Mucosa of stomach (tissue), 1 donor: ENCODE results near the gene KIF21A.

Source experiments
- H3K27me3 ChIP-seq: one replicate; pipeline ENCODE4 v1.7.0; 2013; ENCODE audit warnings: mild to moderate bottlenecking, low read length; ENCODE audit not compliant: control insufficient read depth, insufficient read depth
- H3K36me3 ChIP-seq: one replicate; pipeline ENCODE4 v1.7.0; 2013; ENCODE audit warnings: low read length; ENCODE audit not compliant: control insufficient read depth, insufficient read depth
- H3K4me1 ChIP-seq: one replicate; pipeline ENCODE4 v1.7.0; 2013; ENCODE audit warnings: mild to moderate bottlenecking, low read length; ENCODE audit not compliant: control insufficient read depth, insufficient read depth
- H3K4me3 ChIP-seq: one replicate; pipeline ENCODE4 v1.7.0; 2013; ENCODE audit warnings: low read length
- H3K9ac ChIP-seq: one replicate; pipeline ENCODE4 v1.7.0; 2013; ENCODE audit warnings: mild to moderate bottlenecking, low read length, moderate library complexity
- H3K9me3 ChIP-seq: one replicate; pipeline ENCODE4 v1.7.0; 2013; ENCODE audit warnings: mild to moderate bottlenecking, low read length, moderate library complexity; ENCODE audit not compliant: control insufficient read depth
- donor health status: Pancreatic carcinoma.

The KIF21A gene

GRCh38 chr12:39427360-39427808 lies 15.5 kb downstream of the KIF21A start:
- H3K4me3 ChIP-seq = no peak overlapping the region
- no peaks in the 10 kb centered on the region for H3K4me1 ChIP-seq
- no peak overlapping the region for H3K9ac ChIP-seq
- H3K36me3 ChIP-seq = no peaks in the 10 kb centered on the region
- H3K27me3 ChIP-seq = no peaks in the 10 kb centered on the region
- no peaks in the 10 kb centered on the region for H3K9me3 ChIP-seq

DNA sequence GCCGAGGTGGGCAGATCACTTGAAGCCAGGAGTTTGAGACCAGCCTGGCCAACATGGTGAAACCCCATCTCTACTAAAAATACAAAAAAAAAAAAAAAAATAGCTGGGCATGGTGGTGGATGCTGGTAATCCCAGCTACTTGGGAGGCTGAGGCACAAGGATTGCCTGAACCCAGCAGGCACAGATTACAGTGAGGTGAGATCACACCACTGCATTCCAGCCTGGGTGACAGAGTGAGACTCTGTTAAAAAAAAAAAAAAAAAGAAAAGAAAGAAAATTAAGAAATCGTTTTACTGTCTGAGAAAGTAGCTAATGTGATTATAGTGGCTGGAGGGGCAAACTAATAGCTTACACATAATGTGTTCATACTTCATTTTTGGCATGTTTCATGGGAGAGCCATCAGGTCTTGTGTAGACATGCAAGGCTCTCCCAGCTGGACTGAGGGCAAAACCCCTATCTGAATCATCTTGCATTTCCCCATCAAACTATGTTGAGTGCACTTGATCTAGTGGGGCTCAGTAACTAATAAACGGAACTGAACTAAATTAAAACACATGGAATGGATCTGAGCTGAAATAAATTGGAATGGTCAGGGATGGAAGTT lies 16.2 kb downstream of the KIF21A start:
- H3K9me3 ChIP-seq = no peaks in the 10 kb centered on the region

DNA sequence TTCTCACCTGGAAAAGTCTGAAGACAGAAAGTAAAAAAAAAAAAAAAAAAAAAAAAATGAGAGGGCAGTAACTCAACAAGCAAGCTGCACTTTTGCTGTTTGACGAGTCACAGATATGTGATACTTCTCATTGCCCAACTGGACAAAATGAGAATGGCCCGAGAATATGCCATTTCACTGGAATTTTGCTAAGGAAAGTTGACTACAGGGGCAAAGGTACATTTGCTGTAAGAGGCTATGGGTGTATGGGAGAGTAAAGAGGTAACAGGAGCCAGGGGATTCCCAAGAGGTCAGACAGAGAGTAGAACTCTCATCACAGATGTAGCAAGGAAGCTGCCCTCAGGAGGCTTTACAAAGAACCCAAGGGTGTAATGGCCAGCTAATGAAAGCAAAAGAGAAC lies 22.9 kb downstream of the KIF21A start:
- no peak overlapping the region for H3K4me3 ChIP-seq
- no peaks in the 10 kb centered on the region for H3K36me3 ChIP-seq
- H3K9ac ChIP-seq = no peak overlapping the region
- H3K9me3 ChIP-seq = no peaks in the 10 kb centered on the region
- no peaks in the 10 kb centered on the region for H3K4me1 ChIP-seq
- no peaks in the 10 kb centered on the region for H3K27me3 ChIP-seq

More for the DNA sequence above, 16.2 kb downstream of the KIF21A start:
- Histone ChIP-seq H3K4me1 (no peaks in the 10 kb centered on the region), H3K4me3 (no peak overlapping the region), H3K27me3 (no peaks in the 10 kb centered on the region), H3K36me3 (no peaks in the 10 kb centered on the region), H3K9ac (no peak overlapping the region)

- Histone ChIP-seq H3K36me3 (no peaks in the 10 kb centered on the region), H3K27me3 (no peaks in the 10 kb centered on the region), H3K4me1 (no peaks in the 10 kb centered on the region), H3K4me3 (no peak overlapping the region), H3K9ac (no peak overlapping the region), H3K9me3 (no peaks in the 10 kb centered on the region)
Measured at GRCh38 chr12:39419471-39419870, 23.4 kb downstream of the KIF21A start.

DNA sequence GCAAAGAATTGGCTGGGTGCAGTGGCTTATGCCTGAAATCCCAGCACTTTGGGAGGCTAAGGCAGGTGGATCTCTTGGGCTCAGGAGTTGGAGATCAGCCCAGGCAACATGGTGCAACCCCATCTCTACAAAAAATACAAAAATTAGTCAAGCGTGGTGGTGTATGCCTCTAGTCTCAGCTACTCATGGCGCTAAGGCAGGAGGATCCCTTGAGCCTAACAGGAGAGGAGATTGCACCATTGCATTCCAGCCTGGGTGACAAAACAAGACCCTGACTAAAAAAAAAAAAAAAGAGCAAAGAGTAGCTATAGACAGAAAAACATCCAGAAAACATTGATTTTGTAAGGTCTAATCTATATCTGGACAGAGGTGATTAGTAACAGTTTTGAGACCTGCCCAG lies 25.0 kb downstream of the KIF21A start:
- no peak overlapping the region for H3K4me3 ChIP-seq
- H3K36me3 ChIP-seq = no peaks in the 10 kb centered on the region
- H3K27me3 ChIP-seq = no peaks in the 10 kb centered on the region
- H3K9me3 ChIP-seq = no peaks in the 10 kb centered on the region
- no peak overlapping the region for H3K9ac ChIP-seq
- H3K4me1 ChIP-seq = no peaks in the 10 kb centered on the region

DNA sequence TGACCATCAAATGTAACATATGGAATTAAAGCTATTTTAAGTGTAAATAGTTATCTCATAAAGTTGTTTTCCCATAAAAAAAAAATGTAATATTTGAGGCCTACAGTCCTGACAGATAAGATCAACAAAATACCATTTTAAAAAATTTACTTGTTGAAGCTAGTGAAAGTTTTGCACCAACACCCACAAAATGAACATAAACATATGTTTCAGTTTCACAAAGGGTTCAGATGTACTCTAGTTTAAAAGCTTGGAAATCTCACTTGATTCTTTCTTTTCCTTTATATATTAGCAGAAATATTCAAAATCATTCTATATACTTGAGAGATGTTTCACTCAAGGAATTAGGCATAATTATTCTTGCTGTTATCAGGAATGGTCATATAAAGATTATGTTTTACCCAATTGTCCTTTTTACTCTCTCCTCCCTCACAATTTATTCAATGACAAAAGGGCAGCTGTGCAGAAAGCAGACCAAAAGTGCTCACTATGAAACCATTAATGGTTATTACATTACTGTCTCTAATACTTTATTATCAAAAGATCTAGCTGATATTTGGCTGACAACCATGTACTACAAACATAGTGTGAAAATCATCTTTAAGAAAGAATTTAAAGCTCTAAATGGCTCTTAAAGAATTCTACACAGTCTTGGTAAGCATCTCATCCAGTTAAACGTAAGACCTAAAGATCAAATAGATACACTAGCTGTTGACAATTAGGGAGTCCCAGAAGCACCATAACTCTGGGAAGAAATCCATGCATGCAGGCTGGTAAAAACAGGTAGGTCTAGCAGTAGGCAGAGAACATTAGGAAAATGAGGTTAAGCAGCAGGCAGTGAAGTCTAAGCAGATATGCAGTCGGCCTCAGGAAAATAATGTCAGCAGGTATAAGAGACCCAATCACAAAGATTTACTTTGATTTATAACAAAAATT lies 28.8 kb downstream of the KIF21A start:
- H3K4me1 ChIP-seq = no peaks in the 10 kb centered on the region
- H3K36me3 ChIP-seq = no peaks in the 10 kb centered on the region
- H3K9ac ChIP-seq = no peak overlapping the region
- no peak overlapping the region for H3K4me3 ChIP-seq
- H3K27me3 ChIP-seq = no peaks in the 10 kb centered on the region
- no peaks in the 10 kb centered on the region for H3K9me3 ChIP-seq

GRCh38 chr12:39412210-39412609 lies 30.7 kb downstream of the KIF21A start:
- Histone ChIP-seq H3K9ac (no peak overlapping the region), H3K9me3 (no peaks in the 10 kb centered on the region), H3K36me3 (no peaks in the 10 kb centered on the region), H3K4me3 (no peak overlapping the region), H3K4me1 (no peaks in the 10 kb centered on the region), H3K27me3 (no peaks in the 10 kb centered on the region)

GRCh38 chr12:39406262-39406661 lies 36.7 kb downstream of the KIF21A start:
- Histone ChIP-seq H3K36me3 (no peaks in the 10 kb centered on the region), H3K4me1 (no peaks in the 10 kb centered on the region), H3K27me3 (no peaks in the 10 kb centered on the region), H3K9me3 (no peaks in the 10 kb centered on the region), H3K4me3 (no peak overlapping the region), H3K9ac (no peak overlapping the region)

DNA sequence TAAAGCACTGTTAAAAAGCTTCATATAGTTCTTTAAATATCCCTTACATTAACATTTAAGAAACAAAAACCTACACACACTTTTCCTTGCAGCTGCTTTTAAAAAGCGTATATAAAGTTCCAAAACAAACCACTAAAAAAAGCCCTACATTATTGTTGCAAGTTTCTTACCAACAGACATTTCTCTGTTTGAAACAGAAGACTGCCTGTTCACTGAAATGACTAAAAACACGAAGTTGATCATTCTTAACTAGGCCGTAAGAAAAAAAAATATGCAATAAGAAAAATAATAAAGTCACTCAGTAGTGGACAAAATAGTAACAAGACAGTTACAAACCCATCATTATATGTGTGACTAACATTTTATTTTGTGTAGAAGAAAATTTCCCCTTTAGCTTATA lies 37.3 kb downstream of the KIF21A start:
- Histone ChIP-seq H3K27me3 (no peaks in the 10 kb centered on the region), H3K36me3 (no peaks in the 10 kb centered on the region), H3K9me3 (no peaks in the 10 kb centered on the region), H3K9ac (no peak overlapping the region), H3K4me1 (no peaks in the 10 kb centered on the region), H3K4me3 (no peak overlapping the region)

DNA sequence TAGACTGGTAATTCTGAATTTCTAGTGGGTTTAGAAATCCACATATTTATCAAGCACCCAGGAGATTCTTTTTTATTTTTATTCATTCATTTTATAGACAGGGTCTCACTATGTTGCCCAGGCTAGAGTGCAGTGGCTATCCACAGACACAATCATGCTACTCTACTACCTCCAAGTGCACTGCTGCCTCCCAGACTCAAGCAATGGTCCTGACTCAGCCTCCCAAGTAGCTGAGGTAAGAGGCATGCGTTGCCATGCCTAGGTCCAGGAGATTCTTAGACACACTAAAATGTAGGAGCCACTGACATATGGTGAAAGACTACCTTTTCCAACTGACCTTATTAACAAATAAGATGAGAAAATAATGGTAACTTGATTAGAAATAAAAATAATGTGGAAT lies 38.9 kb downstream of the KIF21A start:
- no peak overlapping the region for H3K4me3 ChIP-seq
- H3K9ac ChIP-seq = no peak overlapping the region
- no peaks in the 10 kb centered on the region for H3K4me1 ChIP-seq
- no peaks in the 10 kb centered on the region for H3K9me3 ChIP-seq
- H3K36me3 ChIP-seq = no peaks in the 10 kb centered on the region
- H3K27me3 ChIP-seq = no peaks in the 10 kb centered on the region

GRCh38 chr12:39403376-39403775 lies 39.5 kb downstream of the KIF21A start:
- no peaks in the 10 kb centered on the region for H3K36me3 ChIP-seq
- H3K9me3 ChIP-seq = no peaks in the 10 kb centered on the region
- H3K4me3 ChIP-seq = no peak overlapping the region
- H3K9ac ChIP-seq = no peak overlapping the region
- no peaks in the 10 kb centered on the region for H3K27me3 ChIP-seq
- no peaks in the 10 kb centered on the region for H3K4me1 ChIP-seq

DNA sequence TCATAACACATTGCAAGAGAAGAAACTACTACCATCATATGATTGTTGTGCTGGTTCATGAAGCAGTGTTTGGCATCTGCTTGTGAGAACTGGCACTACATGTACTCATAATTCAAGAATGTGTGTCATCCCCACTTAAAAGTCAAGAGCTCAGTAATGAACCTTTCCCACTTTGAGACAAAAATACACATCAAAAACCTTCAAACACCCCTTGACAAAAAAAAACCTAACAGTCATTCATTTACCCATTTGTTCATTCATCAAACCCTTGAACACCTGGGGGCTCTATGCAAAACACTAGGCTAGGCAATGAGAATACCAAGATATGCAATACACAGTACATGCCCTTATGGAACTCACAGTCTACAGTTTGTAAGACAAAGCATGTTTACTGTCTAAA lies 40.0 kb downstream of the KIF21A start:
- H3K27me3 ChIP-seq = no peaks in the 10 kb centered on the region
- no peak overlapping the region for H3K9ac ChIP-seq
- H3K4me1 ChIP-seq = no peaks in the 10 kb centered on the region
- H3K4me3 ChIP-seq = no peak overlapping the region
- H3K9me3 ChIP-seq = no peaks in the 10 kb centered on the region
- no peaks in the 10 kb centered on the region for H3K36me3 ChIP-seq
